Activated naive CD4-positive, alpha-beta T cell treated with anti-CD3 and anti-CD28 coated beads, Interleukin-2, amount 10 ng/mL, durations not matched to agents 7 days and 5 days (primary cell): Measurements from ENCODE around the gene EBF4.
A peak's percentile ranks its signal among the peaks of the same experiment; 100 is the strongest.

Experiments used
- CTCF ChIA-PET: fragments of 350-600 bp; sonication (Branson Sonifier 250); formaldehyde crosslinking; loops from one replicate; lab custom pipeline; 2021; ENCODE audit warnings: antibody characterized with exemption; lab: Charles Lee
- DNase-seq: peaks from one replicate; pipeline ENCODE4 v3.0.0-alpha.2; 2020
- H3K27ac Mint-ChIP-seq: one replicate; pipeline ENCODE4 v1.8.0; 2021; ENCODE audit warnings: mild to moderate bottlenecking, moderate library complexity, mixed read lengths
- H3K27me3 Mint-ChIP-seq: one replicate; pipeline ENCODE4 v1.8.0; 2021; ENCODE audit warnings: mild to moderate bottlenecking, mixed read lengths
- H3K36me3 Mint-ChIP-seq: one replicate; pipeline ENCODE4 v1.8.0; 2021; ENCODE audit warnings: mixed read lengths
- H3K4me1 Mint-ChIP-seq: one replicate; pipeline ENCODE4 v1.8.0; 2021; ENCODE audit warnings: mixed read lengths
- H3K4me3 Mint-ChIP-seq: one replicate; pipeline ENCODE4 v1.8.0; 2021; ENCODE audit warnings: mild to moderate bottlenecking, moderate library complexity, mixed read lengths
- H3K9me3 Mint-ChIP-seq: one replicate; pipeline ENCODE4 v1.8.0; 2021; ENCODE audit warnings: mixed read lengths

EBF4 gene

DNA sequence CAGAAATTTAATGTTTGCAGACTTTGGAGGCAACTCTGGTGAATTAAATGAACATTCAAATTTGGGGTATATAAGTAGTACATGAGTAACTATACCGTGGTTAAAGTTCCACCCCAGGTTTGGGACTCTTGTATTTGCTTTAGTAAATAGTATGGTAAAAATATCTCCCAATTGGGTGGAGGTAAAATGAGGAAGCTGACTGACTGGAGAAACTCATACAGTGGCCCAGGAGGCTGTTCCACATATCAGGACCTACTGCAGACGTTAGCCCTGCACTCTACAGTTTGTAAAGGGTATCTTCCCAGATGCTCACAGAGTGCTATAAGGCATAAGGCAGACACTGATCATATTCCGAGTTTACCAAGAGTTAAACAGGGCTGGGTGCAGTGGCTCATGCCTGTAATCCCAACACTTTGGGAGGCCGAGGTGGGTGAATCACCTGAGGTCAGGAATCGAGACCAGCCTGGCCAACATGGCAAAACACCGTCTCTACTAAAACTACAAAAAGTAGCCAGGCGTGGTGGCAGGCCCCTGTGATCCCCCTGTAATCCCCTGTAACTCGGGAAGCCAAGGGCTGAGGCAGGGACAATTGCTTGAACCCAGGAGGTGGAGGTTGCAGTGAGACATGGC lies 54.2 kb downstream of the EBF4 start:
- no peak for DNase-seq
- Mint-ChIP-seq H3K27me3 (peaks cover 66% of the 10 kb centered on the region), H3K4me1 (peaks cover 28% of the 10 kb centered on the region), H3K36me3 (no peaks in the 10 kb centered on the region), H3K9me3 (no peaks in the 10 kb centered on the region), H3K4me3 (no peak overlapping the region), H3K27ac (no peak overlapping the region)
- CTCF ChIA-PET = no interaction called here

DNA sequence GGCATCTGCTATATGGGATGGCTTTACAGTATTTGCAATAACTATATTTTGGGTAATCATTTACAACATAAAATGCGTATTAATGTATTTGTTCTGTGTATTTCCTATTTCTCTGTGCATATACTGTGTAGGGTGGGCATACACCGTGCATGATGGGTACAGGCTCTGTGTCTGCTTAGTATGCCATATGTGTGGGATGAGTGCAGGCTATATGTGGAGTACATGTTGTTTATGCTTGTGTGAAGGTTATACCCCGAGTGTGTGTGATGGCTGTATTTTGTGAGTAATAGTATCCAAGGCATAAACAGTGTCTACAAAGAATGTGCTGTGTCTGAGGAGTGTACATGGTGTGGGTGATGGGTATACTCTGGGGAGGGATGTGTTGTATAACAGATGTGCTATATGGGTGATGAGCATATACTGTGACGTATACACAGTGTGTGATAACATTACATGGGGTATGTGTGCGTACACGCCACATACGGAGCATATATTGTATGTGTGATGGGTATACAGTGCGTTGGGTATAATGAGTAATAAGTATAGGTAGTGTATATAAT lies 55.2 kb downstream of the EBF4 start:
- H3K36me3 Mint-ChIP-seq = no peaks in the 10 kb centered on the region
- DNase-seq = no peak
- CTCF ChIA-PET = no interaction called here
- H3K27ac Mint-ChIP-seq = no peak overlapping the region
- H3K27me3 Mint-ChIP-seq = peaks cover 73% of the 10 kb centered on the region
- no peak overlapping the region for H3K4me3 Mint-ChIP-seq
- no peaks in the 10 kb centered on the region for H3K9me3 Mint-ChIP-seq
- peaks cover 20% of the 10 kb centered on the region for H3K4me1 Mint-ChIP-seq

- Mint-ChIP-seq H3K4me1 (peaks cover 23% of the 10 kb centered on the region), H3K27me3 (peaks cover 75% of the 10 kb centered on the region), H3K4me3 (no peak overlapping the region), H3K36me3 (no peaks in the 10 kb centered on the region), H3K9me3 (no peaks in the 10 kb centered on the region), H3K27ac (no peak overlapping the region)
- no peak for DNase-seq
- CTCF ChIA-PET = no interaction called here
Measured at GRCh38 chr20:2748551-2749342, 56.2 kb downstream of the EBF4 start.

DNA sequence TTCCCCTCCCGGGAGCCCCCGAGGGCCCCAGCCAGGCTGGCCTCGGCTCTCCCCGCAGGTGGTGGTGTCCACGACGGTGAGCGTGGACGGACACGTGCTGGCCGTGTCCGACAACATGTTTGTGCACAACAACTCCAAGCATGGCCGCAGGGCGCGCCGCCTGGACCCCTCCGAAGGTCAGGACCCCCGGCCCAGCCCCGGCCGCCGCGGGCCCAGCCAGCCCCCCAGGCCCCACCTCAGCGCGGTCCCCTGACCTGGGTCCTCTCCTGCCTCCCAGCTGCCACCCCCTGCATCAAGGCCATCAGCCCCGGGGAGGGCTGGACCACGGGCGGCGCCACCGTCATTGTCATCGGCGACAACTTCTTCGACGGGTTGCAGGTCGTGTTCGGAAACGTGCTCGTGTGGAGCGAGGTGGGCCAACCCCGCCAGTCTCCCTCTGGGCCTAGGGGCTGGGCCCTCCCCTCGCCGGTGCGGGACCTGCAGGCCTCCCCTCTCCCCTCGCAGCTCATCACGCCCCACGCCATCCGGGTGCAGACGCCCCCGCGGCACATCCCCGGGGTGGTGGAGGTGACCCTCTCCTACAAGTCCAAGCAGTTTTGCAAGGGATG lies 56.9 kb downstream of the EBF4 start:
- CTCF ChIA-PET = interaction anchor here (0.7 to 1.0 kb wide), 2 partner anchors 62 to 473 kb away, joined by 3 read pairs; no protein-coding TSS in a partner anchor
- Mint-ChIP-seq H3K36me3 (no peaks in the 10 kb centered on the region), H3K27me3 (peaks cover 82% of the 10 kb centered on the region), H3K4me1 (peaks cover 27% of the 10 kb centered on the region), H3K27ac (no peak overlapping the region), H3K9me3 (no peaks in the 10 kb centered on the region), H3K4me3 (no peak overlapping the region)
- DNase-seq = no peak

DNA sequence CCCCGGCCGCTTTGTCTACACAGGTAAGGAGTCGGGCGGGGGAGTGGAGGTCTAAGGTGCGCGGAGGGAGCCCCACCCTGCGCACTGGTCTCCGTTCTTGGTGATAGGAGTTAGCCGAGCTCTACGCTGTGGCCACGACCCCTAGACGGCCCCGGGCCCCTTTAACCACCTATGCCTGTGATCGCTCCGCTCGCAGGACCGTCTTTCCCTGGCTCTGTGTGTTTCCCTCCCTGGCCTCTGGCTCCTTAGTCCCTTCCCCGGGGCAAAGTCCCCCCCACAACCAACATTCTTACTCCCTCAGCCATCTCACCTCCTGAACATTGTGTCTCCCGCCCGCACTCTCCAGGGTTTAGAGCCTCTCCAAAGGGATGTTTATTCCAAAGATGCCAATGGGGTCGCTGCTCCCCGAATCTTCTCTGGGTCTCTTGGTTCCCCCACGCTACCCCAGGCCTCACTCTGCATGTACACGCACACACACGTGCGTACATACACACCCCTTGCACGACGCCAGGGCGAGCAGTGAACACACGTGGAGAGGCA lies 57.4 kb downstream of the EBF4 start:
- Mint-ChIP-seq H3K27ac (no peak overlapping the region), H3K4me3 (no peak overlapping the region), H3K9me3 (no peaks in the 10 kb centered on the region), H3K27me3 (peaks cover 86% of the 10 kb centered on the region), H3K36me3 (no peaks in the 10 kb centered on the region), H3K4me1 (peaks cover 27% of the 10 kb centered on the region)
- CTCF ChIA-PET = interaction anchor here (0.7 to 1.0 kb wide), 2 partner anchors 63 to 472 kb away, joined by 3 read pairs; no protein-coding TSS in a partner anchor
- no peak for DNase-seq

DNA sequence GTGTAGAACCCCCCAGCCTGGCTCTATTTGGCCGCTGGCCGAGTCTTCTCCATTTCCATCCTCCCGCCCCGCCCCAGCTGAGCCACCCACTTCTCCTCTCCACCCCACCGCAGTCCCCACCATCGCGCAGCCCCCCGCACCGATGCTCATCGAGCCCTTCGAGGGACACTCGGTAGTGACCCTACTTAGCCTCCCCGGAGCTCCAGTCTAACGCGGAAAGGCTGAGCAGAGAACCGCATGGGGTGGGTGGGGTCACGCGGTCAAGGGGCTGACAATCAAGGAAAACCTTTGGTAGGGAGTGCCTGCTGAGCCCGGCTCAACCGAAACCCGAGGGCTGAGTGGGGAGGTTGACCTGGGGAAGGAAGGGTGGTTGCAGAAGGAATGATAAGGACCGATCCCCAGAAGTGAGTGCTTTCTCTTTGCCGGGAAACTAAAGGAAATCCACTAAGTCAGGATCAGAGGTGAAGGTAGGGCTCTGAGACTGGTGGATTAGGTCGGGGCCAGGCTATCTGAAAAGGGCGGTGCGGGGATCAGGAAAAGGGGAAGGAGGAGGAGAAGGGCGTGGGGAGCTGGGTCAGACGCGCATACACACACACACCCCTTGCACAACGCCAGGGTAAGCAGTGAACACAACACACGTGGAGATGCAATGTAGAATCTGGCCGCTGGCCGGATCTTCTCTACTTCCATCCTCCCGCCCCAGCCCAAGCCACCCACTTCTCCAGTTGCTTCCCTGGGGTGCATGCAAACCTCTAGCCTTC lies 58.1 kb downstream of the EBF4 start:
- Mint-ChIP-seq H3K27ac (no peak overlapping the region), H3K9me3 (no peaks in the 10 kb centered on the region), H3K36me3 (no peaks in the 10 kb centered on the region), H3K4me3 (peak overlapping the region; percentile 45), H3K4me1 (peaks cover 27% of the 10 kb centered on the region), H3K27me3 (peaks cover 86% of the 10 kb centered on the region)
- no peak for DNase-seq
- CTCF ChIA-PET = interaction anchor here (1.0 kb wide), 1 partner anchor 63 kb away, joined by 3 read pairs; no protein-coding TSS in a partner anchor

DNA sequence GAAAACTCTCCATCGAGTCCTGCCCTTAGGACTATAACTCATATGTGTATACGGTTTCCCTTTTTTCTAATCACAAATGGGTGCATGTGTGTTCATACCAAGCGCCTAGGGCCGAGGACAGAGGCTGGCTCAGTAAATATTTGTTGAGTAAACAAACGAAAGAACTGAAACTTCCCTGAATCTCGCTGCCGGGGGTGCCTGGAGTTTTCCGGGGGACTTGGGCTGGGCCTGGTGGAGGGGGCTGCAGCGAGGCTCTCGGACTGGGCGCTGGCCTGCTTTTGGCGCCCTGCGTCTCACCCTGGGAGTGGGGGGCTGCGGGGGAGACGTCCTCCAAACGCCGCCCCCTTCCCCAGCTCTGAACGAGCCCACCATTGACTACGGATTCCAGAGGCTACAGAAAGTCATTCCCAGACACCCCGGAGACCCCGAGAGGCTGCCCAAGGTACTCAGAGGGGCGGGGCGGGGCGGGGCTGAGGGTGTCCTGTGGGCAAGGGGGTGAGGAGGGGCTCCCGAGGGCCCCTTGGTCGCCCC lies 58.8 kb downstream of the EBF4 start:
- no peak for DNase-seq
- Mint-ChIP-seq H3K4me1 (peaks cover 27% of the 10 kb centered on the region), H3K4me3 (peak overlapping the region; percentile 33), H3K9me3 (no peaks in the 10 kb centered on the region), H3K27me3 (peaks cover 89% of the 10 kb centered on the region), H3K27ac (no peak overlapping the region), H3K36me3 (no peaks in the 10 kb centered on the region)
- CTCF ChIA-PET = interaction anchor here (1.0 to 3.1 kb wide), 4 partner anchors 9 to 119 kb away, joined by 3 to 36 read pairs (median 14); no protein-coding TSS in a partner anchor

DNA sequence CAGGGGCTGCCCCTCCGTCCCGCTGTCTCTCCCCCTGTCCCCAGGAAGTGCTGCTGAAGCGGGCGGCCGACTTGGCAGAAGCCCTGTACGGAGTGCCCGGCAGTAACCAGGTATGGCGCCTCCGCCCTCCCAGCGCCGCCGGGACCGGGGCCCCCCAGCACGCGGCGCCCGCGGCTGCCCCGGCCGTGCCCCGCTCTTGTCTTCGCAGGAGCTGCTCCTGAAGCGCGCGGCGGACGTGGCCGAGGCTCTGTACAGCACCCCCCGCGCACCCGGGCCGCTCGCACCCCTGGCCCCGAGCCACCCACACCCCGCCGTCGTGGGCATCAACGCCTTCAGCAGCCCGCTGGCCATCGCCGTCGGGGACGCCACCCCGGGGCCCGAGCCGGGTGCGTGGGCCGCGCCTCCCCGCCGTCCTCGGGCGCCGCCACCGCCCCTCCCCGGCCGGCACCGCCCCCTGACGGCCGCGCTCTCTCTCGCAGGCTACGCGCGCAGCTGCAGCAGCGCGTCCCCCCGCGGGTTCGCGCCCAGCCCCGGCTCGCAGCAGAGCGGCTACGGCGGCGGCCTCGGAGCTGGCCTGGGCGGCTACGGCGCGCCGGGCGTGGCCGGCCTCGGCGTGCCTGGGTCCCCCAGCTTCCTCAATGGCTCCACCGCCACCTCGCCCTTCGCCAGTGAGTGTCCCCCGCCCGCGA lies 59.4 kb downstream of the EBF4 start:
- Mint-ChIP-seq H3K36me3 (no peaks in the 10 kb centered on the region), H3K27ac (no peak overlapping the region), H3K27me3 (peaks cover 91% of the 10 kb centered on the region), H3K4me1 (peaks cover 27% of the 10 kb centered on the region), H3K4me3 (no peak overlapping the region), H3K9me3 (no peaks in the 10 kb centered on the region)
- peak; percentile 57 for DNase-seq
- CTCF ChIA-PET = interaction anchor here (1.0 to 3.1 kb wide), 9 partner anchors 9 to 119 kb away, joined by 3 to 36 read pairs (median 5); no protein-coding TSS in a partner anchor

- H3K4me3 Mint-ChIP-seq = peak overlapping the region; percentile 69
- H3K27me3 Mint-ChIP-seq = peaks cover 95% of the 10 kb centered on the region
- CTCF ChIA-PET = interaction anchor here (0.7 to 3.1 kb wide), 22 partner anchors 8 to 248 kb away, joined by 3 to 36 read pairs (median 4); no protein-coding TSS in a partner anchor
- no peaks in the 10 kb centered on the region for H3K9me3 Mint-ChIP-seq
- H3K27ac Mint-ChIP-seq = no peak overlapping the region
- peak; percentile 60 for DNase-seq
- H3K36me3 Mint-ChIP-seq = no peaks in the 10 kb centered on the region
- peaks cover 27% of the 10 kb centered on the region for H3K4me1 Mint-ChIP-seq
Measured at GRCh38 chr20:2752567-2753460, 60.2 kb downstream of the EBF4 start.

- CTCF ChIA-PET = interaction anchor here (0.7 to 3.1 kb wide), 21 partner anchors 10 to 247 kb away, joined by 3 to 36 read pairs (median 4); no protein-coding TSS in a partner anchor
- H3K27ac Mint-ChIP-seq = no peak overlapping the region
- H3K36me3 Mint-ChIP-seq = no peaks in the 10 kb centered on the region
- H3K9me3 Mint-ChIP-seq = no peaks in the 10 kb centered on the region
- H3K4me1 Mint-ChIP-seq = peaks cover 27% of the 10 kb centered on the region
- H3K27me3 Mint-ChIP-seq = peaks cover 92% of the 10 kb centered on the region
- peak; percentile 17 for DNase-seq
- peak overlapping the region; percentile 38 for H3K4me3 Mint-ChIP-seq
Measured at GRCh38 chr20:2753461-2754040, 61.0 kb downstream of the EBF4 start.

GRCh38 chr20:2754424-2754823 lies 61.8 kb downstream of the EBF4 start:
- H3K4me1 Mint-ChIP-seq = peaks cover 27% of the 10 kb centered on the region
- CTCF ChIA-PET = interaction anchor here (1.8 to 3.1 kb wide), 6 partner anchors 12 to 246 kb away, joined by 4 to 25 read pairs (median 10); no protein-coding TSS in a partner anchor
- no peaks in the 10 kb centered on the region for H3K36me3 Mint-ChIP-seq
- H3K4me3 Mint-ChIP-seq = no peak overlapping the region
- peaks cover 92% of the 10 kb centered on the region for H3K27me3 Mint-ChIP-seq
- peak; percentile 13 for DNase-seq
- H3K9me3 Mint-ChIP-seq = no peaks in the 10 kb centered on the region
- H3K27ac Mint-ChIP-seq = no peak overlapping the region
